NCI-H2227 treated with DMSO at 0.1 percent for 48 hours (cell line): ENCODE measurements around the gene ACTL10.

ENCODE experiments used
- DNase-seq: peaks from one replicate; lab custom pipeline; 2025; lab: John Stamatoyannopoulos, UW

ACTL10 gene

DNA sequence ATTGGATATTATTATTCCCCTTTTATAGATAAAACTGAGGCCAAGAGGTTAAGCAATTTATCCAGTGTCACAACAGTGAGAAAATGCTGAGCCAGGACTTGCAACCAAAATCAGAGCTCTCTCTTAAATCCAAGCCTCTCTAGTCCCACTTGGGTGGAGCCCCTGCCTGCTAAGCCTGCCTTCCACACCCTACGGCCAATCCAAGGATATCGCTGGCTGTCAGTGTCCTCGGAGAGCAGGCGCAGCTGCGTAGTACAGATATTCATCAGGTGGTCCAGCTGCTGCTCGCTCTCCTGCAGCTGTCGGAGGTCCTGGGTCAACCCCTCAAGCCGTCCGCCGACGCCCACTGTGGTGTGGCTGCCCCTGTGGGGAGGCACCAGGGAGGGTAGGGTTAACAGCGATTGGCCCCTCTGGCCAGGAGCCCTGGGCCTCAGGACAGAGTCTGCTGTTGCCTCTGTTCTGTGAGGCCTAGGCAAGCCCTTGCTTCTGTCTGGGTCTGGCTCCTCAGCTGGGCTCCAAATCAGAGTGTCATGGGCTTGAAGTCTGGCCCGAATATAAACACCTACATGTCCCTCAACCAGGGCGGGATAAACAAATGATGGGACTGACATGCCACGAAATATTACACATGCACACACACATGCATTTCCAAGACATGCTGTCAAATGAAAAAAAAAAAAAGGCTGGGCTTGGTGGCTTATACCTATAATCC, 11.4 kb downstream of the ACTL10 start:
- DNase-seq: no peak

DNA sequence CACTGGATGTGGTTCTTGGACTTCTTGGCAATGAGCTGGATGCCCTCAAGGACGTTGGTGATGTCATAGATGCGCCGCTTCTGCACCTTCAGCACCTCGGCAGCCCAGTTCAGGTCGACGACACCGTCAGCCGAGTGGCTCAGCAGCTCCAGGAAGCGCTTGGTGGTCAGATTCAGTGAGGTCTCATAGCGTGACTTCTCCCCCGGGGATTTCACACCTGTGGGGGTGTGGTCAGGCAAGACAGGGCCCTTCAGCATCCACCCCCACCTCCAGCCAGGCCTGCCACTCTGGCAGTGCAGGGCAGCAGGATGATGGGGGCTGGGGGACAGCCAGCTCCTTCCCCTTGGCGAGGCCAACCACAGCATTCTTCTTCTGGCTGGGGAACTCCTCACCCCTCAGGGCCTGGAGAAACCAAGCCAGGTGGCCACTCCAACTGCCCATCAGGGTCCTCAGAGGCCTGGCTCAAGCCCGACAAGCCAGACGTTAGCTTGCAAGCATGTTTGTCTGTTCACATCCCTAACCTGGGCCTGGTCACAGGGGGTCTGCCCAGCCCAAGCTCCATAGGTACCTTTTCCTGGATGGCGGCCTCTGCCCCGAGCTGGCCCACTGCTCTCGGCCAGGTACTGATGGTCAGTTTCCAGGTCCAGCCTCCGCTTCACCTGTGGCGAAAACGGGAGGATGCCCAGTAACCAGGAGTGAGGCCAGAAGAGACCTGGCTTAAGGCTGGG, 13.2 kb downstream of the ACTL10 start:
- DNase-seq: no peak

DNA sequence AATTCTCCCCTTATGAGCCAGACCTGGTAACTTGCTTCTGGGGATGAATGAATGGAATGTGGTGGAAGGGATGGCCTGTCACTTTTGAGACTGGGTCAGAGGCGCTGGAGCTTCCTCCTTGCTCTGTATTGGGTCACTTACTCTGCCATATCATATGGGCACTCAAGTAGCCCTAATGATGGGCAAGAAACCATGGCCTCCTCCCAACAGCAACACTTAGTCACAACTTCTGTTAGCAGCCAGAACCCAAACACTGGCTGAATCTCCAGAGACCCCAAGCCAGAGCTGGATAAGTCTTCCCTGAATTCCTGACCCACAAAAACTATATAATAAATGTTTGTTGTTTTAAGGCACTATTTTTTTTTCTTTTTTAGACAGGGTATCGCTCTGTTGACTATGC, 13.9 kb downstream of the ACTL10 start:
- DNase-seq: no peak

DNA sequence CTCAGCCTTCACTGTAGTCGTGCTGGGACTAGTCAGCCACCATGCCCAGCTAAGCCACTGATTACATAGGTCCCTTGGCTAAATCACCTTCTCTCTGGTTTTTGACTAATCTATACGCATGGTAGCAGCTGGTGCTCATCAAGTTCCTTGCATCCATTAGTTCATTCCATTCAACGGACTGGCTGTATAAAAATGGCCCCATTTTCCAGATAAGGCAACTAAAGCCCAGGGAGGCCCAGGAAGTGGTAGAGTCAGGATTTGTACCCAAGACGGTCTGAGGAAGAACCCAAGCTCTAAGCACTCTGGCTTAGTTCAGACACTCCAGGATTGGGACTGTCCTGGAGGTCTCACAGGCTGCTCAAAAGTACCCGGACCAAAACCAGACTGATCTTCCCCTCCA, 14.5 kb downstream of the ACTL10 start:
- no peak for DNase-seq

DNA sequence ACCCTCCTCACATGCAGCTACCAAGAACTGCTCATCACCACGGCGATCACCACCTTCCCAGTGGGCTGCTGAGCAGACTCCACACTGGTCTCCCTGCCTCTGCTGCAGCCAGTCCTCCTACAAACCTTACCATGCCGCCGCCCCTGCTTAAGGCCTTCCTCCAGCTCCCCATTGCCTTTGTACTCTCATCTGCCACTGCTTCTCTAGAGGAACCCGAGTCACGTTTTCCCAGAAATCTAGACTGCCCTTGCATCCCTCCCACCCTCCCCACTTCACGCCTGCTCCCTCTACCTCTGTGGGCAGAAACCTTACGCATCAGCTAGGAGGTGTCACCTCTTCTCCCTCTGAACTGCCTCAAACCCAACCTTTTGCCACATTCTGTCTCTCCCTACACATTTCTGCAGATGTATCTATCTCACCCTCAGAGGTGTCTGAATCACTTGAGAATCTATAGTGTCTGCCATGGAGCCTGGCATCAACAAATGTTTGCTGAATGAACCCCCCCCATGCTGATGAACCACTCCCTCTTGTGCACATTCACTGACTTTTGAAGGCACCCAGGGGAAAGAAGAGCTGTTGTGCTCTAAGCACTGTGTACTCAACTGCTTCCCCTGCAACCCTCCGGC, 15.1 kb downstream of the ACTL10 start:
- no peak for DNase-seq

DNA sequence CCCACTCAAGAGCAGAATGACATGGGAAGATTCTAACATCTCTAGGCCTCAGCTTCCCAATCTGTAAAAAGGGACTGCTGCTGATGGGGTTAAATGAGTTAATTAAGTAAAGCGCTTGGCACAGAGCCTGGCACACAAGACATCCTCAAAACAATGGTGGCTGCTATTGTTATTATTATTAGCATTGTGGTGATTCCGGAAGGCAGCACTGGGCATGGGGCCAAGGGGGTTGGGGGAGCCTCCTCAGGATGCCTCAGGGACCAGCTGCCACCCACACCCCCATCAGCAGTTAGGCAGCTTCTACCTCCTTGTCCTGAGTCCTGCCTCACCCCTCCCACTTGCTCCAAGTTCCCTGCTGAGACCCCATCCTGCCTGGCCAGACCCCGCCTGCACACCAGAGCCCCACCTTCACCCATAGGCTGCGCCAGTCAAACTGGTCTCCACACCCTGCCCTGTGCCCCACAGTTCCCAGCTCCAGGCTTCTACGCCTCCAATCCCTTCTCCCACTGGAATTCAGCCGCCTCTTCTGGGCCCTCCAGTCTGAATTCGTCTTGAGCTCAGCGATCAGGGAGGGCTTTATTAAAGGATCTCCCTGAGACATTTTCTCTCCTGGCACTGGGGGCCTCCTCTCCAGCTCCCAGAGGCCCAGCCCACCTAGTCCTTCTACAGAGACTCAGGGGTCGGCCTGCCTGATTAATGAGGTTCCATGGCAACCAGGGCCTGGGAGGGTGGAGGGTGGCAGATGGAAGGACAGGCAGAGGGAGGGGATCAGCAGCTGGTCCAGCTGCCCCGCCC, 18.0 kb downstream of the ACTL10 start:
- peak; percentile 43 for DNase-seq

DNA sequence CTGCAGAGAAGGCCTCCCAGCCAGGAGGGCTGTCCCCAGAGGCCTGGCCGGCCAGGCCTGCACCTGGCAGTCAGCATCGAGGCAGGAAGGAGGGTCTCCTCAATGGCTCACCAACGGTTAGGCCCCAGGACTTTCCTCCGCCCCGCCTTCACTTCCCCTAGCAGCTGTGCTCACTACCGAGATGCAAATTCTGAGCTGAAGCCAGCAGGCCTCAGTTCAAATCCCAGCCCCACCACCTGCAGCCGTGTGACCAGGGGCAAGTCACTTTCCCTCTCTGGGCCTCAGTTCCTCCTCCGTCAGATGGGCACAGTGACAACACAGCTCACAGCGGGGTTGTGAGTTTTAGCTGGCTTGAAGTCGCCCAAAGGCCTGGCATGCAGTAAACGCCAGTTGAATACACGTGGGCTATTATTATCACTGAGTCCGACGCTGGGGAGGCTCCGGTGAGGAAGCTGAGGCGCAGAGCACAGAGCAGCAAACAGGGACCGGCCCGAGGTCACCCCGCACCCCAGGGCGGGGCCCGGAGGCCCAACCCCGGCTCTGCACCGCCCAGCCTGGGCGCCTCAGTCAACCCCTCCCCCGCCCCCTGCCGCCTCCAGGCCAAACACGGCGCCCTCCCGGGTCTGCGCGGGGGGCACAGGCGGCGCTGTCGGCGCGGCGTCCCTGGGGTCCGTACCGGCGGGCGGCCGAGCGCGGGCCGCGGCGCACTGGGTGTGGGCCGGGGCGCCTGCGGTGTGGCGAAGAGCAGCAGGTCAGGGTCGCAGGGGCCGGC, 18.8 kb downstream of the ACTL10 start:
- no peak for DNase-seq

DNA sequence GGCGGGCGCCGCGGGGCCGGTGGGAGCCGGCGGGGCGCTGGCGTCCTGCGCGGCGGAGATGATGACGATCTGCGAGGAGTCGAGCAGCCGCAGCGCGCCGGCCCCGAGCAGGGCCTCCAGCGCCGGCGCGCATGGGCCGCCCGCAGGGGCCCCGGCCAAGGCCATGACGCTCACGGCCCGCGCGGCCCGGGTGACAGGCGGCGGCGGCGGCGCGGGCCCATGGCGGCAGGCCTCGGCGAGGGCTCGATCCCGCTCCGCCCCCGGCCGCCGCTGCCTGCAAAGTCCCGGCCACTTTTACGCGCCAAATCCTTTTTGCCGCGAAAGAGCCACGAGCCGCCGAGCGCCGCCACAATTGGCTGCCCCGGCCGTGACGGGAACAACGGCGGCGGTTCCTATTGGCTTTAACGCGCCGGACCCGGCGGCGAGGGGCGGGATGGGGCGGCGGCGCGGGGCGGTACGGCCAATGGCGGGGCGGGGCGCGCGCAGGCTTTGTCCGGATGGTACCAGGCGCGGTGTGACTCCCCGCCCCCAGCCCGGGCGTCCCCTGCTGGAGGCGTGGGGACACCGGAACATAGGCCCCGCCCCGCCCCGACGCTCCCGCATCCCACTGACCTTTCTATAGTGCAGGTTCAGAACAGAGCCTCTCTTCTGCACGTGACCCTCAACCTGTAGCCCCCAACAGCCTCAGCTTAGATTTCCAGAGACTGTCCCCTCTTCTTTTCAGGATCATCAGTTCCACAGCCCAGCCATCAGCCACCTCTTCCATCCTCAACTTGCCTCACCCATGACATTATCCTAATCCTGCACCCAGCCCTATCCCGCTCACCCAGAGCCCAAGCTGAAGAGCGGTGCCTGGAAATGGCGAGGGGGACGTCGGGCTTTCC, 19.6 kb downstream of the ACTL10 start, which contains the start of gene E2F1:
Gene E2F1, minus strand, starts transcription at position 286 of the 884 bp plus-strand sequence. Its CDS starts 121 bp downstream, at position 165.
- DNase-seq: peak; percentile 96

DNA sequence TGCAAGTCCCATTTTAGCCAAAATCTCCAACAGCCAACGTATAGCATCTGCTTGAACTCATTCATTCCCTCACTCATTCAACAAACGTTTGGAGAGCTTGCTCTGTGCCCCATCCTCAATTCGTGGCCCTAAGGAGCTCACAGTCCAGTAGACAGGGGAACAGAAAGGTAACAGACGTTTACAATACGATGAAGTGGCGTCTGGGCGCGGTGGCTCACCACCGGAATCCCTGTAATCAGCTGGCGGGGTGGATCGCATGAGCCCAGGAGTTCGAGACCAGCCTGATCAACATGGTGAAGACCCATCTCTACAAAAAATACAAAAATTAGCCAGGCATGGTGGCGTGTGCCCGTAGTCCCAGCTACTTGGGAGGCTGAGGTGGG, 20.2 kb downstream of the ACTL10 start:
- DNase-seq: no peak

DNA sequence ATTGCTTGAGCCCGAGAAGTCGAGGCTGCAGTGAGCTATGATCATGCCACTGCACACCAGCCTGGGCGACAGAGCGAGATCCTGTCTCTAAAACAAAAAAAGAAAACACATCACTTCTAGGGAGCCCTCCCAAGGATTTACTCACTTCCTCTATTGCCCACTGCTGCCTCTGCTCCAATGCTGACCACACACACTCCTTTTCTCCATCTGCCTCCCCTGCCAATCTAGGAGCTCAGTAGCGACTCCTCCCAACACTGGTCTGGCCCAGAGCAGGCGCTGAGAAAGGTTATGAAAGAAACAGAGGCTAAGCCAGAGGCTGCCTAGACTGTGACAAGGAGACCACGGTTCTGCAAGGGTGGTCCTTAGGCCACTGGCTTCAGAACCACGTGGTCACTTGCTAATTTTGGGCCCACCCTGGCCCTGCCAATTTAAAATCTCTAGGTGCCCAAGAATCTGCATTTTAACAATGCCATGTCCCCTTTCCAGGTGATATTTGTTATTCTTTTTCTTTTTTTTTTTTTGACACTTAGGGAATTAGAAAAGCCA, 20.7 kb downstream of the ACTL10 start:
- DNase-seq: no peak

DNA sequence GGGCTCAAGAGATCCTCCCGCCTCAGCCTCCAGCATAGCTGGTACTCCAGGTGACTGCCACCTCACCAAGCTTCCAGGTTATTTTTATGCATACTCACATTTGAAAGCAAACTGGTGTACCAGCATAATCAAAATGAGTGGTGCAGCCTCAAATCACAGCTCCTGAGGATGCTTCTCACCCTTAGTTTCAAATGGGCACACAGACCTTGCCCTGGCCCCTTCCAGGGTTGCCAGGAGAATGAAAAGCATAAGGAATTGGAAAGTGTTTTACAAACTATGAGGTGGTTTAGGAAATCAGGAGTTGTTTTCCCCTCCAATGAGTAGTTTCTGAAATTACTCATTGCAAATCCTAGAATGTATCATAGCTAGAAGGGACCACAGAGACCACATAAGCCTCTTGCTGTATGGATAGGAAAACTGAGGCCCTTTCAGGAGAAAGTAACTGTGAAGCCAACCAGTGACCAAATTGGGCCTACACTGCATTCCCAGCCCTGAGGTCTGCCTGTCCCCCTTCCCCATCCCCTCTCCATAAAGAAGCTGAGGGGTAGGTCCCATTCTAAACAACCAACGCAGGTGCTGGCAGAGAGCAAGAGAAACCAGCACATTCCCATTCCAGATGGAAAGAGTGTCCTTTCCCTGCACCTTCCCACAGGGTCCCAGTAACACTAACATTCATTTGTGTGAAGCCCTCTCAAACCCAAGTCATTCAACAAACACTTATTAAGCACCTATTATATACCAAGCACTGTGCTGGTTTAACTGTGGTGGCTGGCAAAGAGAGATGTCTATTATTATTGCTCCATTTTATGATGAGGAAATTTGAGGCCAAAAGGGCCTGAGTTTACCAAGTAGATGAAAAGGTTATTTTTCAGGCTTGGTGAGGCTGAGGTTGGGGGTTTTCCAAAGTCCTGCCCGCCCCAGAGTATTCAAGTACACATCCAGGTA, 21.5 kb downstream of the ACTL10 start:
- no peak for DNase-seq

DNA sequence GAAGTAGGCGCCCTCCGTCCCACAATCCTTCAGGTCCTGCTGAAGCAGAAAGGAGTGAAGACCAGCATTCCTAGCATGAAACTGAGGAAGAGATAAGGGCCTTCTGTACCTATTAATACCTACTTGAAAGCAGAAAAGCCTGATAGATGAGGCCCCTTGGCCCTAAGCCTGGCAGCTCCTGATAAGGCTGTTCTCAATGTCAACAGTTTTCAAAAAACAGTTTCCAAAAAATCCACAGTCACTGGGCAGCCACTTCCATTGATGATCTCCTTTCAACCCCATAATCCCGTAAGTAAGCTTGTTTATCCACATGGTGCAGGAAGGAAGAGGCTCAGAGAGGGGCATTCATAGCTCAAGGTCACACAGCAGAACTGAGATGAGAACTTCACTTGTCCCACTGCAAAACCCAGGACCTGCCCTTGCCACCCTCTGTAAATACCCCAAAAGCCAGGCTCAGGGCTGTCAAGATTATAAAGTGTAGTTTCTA, 22.2 kb downstream of the ACTL10 start:
- no peak for DNase-seq

DNA sequence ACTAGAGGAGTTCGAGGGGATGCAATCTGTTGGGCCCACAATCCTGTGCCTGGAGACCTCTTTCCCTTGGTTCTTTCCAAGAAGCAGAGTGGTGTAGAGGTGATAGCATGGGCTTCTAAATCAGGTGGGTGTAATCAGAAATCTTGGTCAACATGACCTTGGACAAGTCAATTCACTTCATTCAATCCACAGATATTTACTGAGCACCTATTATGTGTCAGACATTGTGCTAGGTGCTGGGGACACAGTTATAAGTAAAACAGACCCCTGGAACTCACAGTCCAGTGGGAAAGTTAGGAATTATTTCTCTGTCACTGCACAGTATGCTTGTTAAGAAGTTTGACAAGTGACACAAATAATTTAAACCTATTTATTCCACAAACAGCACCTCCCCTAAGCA, 22.8 kb downstream of the ACTL10 start:
- DNase-seq: no peak

DNA sequence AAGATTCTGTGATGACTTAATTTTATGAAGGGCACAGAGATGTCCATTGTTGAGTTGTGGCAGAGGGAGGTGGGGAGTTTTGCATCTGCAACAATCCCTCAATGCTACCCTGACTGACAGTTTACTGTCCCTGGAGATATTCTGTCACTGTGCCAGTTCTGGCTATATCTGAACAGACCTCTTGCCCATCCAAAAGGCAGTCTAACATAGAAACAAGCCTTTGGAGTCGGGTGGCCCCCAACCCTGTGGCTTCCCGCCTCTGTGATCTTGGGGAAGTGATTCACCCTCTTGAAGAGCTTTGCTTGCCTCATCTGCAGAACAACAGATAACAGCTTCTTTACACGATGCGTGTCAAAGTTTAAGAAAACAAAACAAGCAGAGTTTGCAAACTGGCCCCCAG, 23.2 kb downstream of the ACTL10 start:
- DNase-seq: no peak

DNA sequence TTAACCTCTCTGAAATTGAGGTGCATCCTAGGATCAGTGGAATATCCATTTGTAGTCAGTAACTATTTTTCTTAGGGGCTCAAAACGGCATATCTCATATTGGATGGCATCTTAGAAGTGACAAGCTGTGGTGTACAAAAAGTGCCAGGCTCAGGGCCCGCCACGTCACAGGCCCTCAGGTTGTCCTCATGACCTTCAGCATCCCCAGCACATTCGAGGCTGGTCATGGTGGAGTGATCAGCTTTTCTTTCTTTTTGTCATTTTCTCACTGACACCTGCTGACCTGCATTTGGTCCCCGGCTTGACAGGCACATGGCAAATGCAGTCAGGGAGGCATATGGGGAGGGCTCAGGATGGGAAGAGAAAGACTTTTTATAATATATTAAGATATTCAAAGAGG, 26.5 kb downstream of the ACTL10 start:
- DNase-seq: no peak

DNA sequence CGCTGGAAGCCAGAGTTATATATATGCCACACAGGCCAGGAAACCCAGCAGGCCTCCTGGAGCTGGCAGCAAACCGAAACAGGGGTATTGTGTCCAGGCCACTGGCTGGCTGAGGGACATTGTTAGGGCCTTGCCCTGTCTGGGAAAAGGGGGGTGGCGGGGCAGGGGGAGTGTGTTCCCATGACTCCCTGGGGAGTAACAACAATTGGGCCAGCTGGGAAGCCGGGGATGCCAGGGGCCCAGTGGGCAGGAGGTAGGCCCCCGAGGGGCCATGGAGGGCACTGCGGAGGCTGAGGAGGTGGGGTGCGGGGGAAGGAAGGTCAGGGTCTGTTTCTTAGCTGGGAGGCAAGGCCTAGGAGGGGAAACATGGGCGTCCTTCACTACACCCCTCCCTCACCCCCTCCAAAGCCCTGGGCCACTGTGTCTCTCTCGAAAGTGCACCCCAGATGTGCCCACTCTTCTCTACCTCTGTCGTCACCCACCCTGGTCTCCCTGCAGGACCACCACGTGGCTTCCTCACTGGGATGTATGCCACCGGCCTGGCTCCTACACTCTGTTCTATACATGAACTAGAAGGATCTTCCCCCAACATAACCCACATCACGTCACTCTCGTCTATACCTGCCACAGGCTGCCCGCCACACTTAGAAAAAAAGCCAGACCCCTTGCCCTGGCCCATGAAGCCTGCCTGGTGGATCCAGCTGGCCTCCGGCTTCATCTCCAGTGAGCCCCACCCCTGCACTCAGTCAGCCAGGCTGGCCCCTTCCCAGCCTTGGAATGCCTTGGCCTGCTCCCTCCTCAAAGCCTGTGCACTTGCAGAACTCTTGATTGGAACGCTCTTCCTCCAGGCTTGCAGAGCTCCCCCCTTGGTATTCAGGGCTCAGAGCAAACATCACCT, 27.2 kb downstream of the ACTL10 start:
- DNase-seq: no peak

DNA sequence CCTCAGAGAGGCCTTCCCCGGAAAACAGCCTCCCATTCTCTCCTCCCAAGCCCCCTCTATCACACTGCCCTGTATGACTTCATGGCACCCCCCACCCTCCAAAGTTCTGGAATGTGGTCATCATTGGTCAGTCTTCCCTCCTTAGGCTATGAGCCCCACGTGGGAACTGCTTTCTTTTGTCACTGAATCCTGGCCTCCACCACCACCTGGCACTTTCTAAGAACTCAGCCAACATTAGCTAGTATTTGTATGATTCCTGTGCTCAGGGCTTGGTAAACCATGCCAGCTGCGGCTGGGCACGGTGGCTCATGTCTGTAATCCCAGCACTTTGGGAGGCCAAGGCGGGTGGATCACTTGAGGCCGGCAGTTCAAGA, 27.9 kb downstream of the ACTL10 start:
- no peak for DNase-seq

DNA sequence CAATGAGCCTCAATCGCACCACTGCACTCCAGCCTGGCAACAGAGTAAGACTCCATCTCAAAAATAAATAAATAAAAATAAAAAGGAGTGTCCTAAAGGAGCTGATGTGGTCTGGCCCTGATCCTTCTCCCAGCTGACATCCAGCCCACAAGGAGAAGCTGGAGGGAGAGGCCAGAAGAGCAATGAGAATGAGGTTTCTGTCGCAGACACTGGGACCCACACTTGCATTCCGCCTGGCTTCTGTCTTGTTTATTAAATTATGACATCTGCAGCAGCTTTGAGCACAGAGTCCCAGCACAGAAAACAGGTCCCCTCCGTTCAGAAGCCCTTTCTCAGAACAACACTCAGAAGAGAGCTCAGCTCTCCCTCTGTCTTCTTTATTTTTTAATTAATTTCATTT, 29.7 kb downstream of the ACTL10 start:
- no peak for DNase-seq
